GM10847 (cell line): ENCODE measurements around the gene TMEM179.

Experiments
- POLR2A ChIP-seq: IDR thresholded peaks from 2 replicates; pipeline ENCODE4 v1.6.1; 2011; ENCODE audit not compliant: insufficient read length; ENCODE audit errors: extremely low read depth

TMEM179 gene

DNA sequence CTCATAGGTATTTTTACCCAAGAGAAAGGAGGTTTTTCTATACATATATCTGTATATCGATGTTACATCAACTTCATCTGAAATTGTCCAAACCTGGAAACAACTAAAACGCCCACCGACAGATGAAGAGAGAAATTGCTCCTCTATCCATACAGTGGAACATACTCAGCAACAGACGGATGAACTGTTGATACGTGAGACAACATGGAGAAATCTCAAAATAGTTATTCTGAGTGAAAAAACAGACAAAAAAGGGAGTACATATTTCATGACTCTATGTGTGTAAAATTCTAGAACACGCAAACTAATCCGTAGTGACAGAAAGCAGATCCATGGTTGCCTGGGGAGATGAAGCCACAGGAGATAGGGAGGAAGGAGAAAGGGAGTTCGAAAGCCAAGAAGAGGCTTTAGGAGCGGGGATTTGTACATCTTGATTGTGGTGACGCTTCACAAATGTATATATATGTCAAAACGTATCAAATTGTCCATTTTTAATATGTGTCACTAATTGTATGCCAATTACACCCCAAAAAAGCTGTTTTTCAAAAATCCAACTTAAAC, 62.6 kb downstream of the TMEM179 start:
- TF ChIP-seq POLR2A = no peak
